HPDE6-E6E7 (cell line): ENCODE results near the gene MYH9.
"Not testable (repeated sequence)": the region's sequence is repeated elsewhere in the genome, so short reads cannot be mapped to it uniquely, and the experiment has no call there.

Experiments used
- DNase-seq: peaks from one replicate; pipeline ENCODE4 v3.0.0; 2011; ENCODE audit warnings: missing footprints; ENCODE audit errors: extremely low spot score

The MYH9 gene

GRCh38 chr22:36413022-36413775, 25.4 kb upstream of the MYH9 start:
- DNase-seq, result no peak

GRCh38 chr22:36411589-36412258, 24.0 kb upstream of the MYH9 start:
- no peak for DNase-seq

- peak; percentile 96 for DNase-seq
Observed at GRCh38 chr22:36409911-36410756, 22.4 kb upstream of the MYH9 start.

GRCh38 chr22:36409554-36409910, 21.8 kb upstream of the MYH9 start:
- DNase-seq, result not testable (repeated sequence)

GRCh38 chr22:36409056-36409455, 21.3 kb upstream of the MYH9 start:
- no peak for DNase-seq

- no peak for DNase-seq
Observed at GRCh38 chr22:36406721-36407120, 19.0 kb upstream of the MYH9 start.

GRCh38 chr22:36405671-36406538, 18.1 kb upstream of the MYH9 start:
- no peak for DNase-seq

GRCh38 chr22:36405221-36405661, 17.5 kb upstream of the MYH9 start:
- no peak for DNase-seq

GRCh38 chr22:36404446-36404845, 16.7 kb upstream of the MYH9 start:
- DNase-seq, result no peak

GRCh38 chr22:36399472-36399778, 11.7 kb upstream of the MYH9 start:
- DNase-seq, result no peak

GRCh38 chr22:36398601-36399471, 11.1 kb upstream of the MYH9 start:
- no peak for DNase-seq

GRCh38 chr22:36397131-36398093, 9.6 kb upstream of the MYH9 start:
- no peak for DNase-seq

- DNase-seq, result peak; percentile 81
Observed at GRCh38 chr22:36395915-36396314, 8.1 kb upstream of the MYH9 start.

GRCh38 chr22:36395055-36395849, 7.5 kb upstream of the MYH9 start:
- no peak for DNase-seq

GRCh38 chr22:36391638-36392037, 3.9 kb upstream of the MYH9 start:
- no peak for DNase-seq

- not testable (repeated sequence) for DNase-seq
Observed at GRCh38 chr22:36389122-36389521, 1.4 kb upstream of the MYH9 start.

GRCh38 chr22:36387709-36387958, 133 bp downstream of the MYH9 start:
- DNase-seq, result no peak

- DNase-seq, result no peak
Observed at GRCh38 chr22:36386900-36387708, 663 bp downstream of the MYH9 start.
